HepG2 (cell line): ENCODE data around the gene LYPD1.

Experiments used
- CTCF ChIP-seq: sonication (generic); formaldehyde crosslinking; IDR thresholded peaks from 2 replicates; pipeline ENCODE4 v1.5.0; 2020; ENCODE audit warnings: mild to moderate bottlenecking, missing genetic modification reagents, moderate library complexity
- MED8 ChIP-seq: sonication (generic); formaldehyde crosslinking; IDR thresholded peaks from 2 replicates; pipeline ENCODE4 v1.8.1; 2023; ENCODE audit warnings: mild to moderate bottlenecking, missing genetic modification reagents; ENCODE audit not compliant: insufficient replicate concordance
- POLR2A ChIP-seq, 2 experiments: IDR thresholded peaks; 2 replicates each; pipeline ENCODE4 v1.6.1; 2011; ENCODE audit warnings: low read depth in 2 of 2, low read length in 2 of 2, mild to moderate bottlenecking in 1 of 2, moderate library complexity in 1 of 2; ENCODE audit not compliant: insufficient read depth in 1 of 2
- RBAK ChIP-seq: sonication (generic); formaldehyde crosslinking; IDR thresholded peaks from 2 replicates; pipeline ENCODE4 v1.5.1; 2020; ENCODE audit warnings: mild to moderate bottlenecking, missing genetic modification reagents
- ZZZ3 ChIP-seq: sonication (generic); formaldehyde crosslinking; IDR thresholded peaks from 2 replicates; pipeline ENCODE4 v1.4.0; 2020; ENCODE audit warnings: missing genetic modification reagents, mild to moderate bottlenecking, borderline replicate concordance
- TF ChIP-seq, protein P1 (sequence below): sonication (generic); formaldehyde crosslinking; IDR thresholded peaks from 2 replicates; pipeline ENCODE4 v1.4.0; 2020; ENCODE audit warnings: missing genetic modification reagents, borderline replicate concordance

- TF ChIP-seq ZZZ3 (no peak), RBAK (CRISPR knock-in tag) (no peak), CTCF (CRISPR knock-in tag) (no peak), POLR2A (IDR thresholded peaks at IDR 0.05; ENCODE audit: insufficient read depth in 1 of 2, low read depth in 2 of 2, low read length in 2 of 2) (no peak), MED8 (CRISPR knock-in tag) (no peak)
- TF ChIP-seq, protein P1, sequence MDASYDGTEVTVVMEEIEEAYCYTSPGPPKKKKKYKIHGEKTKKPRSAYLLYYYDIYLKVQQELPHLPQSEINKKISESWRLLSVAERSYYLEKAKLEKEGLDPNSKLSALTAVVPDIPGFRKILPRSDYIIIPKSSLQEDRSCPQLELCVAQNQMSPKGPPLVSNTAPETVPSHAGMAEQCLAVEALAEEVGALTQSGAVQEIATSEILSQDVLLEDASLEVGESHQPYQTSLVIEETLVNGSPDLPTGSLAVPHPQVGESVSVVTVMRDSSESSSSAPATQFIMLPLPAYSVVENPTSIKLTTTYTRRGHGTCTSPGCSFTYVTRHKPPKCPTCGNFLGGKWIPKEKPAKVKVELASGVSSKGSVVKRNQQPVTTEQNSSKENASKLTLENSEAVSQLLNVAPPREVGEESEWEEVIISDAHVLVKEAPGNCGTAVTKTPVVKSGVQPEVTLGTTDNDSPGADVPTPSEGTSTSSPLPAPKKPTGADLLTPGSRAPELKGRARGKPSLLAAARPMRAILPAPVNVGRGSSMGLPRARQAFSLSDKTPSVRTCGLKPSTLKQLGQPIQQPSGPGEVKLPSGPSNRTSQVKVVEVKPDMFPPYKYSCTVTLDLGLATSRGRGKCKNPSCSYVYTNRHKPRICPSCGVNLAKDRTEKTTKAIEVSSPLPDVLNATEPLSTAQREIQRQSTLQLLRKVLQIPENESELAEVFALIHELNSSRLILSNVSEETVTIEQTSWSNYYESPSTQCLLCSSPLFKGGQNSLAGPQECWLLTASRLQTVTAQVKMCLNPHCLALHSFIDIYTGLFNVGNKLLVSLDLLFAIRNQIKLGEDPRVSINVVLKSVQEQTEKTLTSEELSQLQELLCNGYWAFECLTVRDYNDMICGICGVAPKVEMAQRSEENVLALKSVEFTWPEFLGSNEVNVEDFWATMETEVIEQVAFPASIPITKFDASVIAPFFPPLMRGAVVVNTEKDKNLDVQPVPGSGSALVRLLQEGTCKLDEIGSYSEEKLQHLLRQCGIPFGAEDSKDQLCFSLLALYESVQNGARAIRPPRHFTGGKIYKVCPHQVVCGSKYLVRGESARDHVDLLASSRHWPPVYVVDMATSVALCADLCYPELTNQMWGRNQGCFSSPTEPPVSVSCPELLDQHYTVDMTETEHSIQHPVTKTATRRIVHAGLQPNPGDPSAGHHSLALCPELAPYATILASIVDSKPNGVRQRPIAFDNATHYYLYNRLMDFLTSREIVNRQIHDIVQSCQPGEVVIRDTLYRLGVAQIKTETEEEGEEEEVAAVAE (CRISPR knock-in tag): no peak
Observed at GRCh38 chr2:132697556-132698205, 27.7 kb upstream of the LYPD1 start.
